SU-DHL-6 (cell line): ENCODE data around the gene TOM1L2.

ENCODE experiments used
- CTCF ChIP-seq: fragments of 200-600 bp; sonication (generic); IDR thresholded peaks from one replicate; pipeline ENCODE4 v1.5.1; 2017; ENCODE audit warnings: antibody characterized with exemption, mild to moderate bottlenecking, low read length, moderate library complexity; ENCODE audit not compliant: insufficient read depth, poor library complexity, severe bottlenecking
- EZH2phosphoT487 ChIP-seq: fragments of 200-600 bp; sonication (generic), shearing (Covaris generic); conservative IDR thresholded peaks from 2 replicates; pipeline ENCODE4 v1.6.1; 2018; ENCODE audit warnings: mild to moderate bottlenecking, antibody characterized with exemption, low read length, moderate library complexity, mixed read lengths

DNA sequence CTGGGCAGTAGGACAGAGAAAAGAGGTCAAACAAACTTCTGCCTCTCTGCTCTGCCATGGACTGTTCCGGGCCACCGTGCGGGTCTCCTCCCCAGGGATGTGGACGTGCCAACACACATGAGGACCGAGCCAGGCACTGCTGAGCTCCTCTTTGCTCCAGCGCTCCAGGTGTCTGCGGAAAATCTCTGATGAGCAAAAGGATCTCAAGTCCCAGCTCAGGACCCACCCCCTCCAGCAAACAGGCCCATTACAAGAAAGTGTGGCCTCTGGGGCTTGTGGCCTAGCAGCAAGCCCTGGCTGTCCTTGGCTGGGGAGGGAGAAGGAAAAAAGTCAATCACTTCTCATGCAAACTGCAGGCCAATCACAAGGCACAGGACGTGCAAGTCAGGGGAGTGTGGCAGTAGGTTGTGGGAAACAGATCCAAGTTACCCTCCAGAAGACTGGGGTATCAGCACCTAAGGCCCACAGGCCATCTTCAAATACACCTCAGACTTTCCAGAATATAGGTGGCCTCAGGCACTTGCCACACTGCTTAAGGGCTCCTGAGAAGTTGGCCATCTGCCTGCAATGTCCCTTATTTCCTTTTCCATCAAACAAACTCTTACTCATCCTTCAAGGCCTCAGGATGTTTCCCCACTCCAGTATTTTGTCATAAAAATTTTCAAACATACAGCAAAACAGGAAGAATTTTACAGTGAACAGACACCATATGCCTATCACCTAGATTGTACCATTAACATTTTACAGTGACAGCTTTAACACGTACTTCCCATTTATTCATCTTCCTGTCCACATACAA, 99.5 kb downstream of the TOM1L2 start:
- no peak for TF ChIP-seq CTCF
- no peak for TF ChIP-seq EZH2phosphoT487
